Neuron (in vitro differentiated cells): ENCODE data around the gene SLC2A4.
A peak's percentile ranks its signal among the peaks of the same experiment; 100 is the strongest.
"Not testable (repeated sequence)": the region's sequence is repeated elsewhere in the genome, so short reads cannot be mapped to it uniquely, and the experiment has no call there.

Experiments used
- H2AFZ ChIP-seq: one replicate; pipeline ENCODE4 v1.6.1; 2013; ENCODE audit warnings: low read depth, mild to moderate bottlenecking, inconsistent platforms, low read length, moderate library complexity
- H3K27me3 ChIP-seq: one replicate; pipeline ENCODE4 v1.6.1; 2013; ENCODE audit warnings: low read length; ENCODE audit not compliant: insufficient read depth
- H3K36me3 ChIP-seq: one replicate; pipeline ENCODE4 v1.6.1; 2013; ENCODE audit warnings: low read length; ENCODE audit not compliant: insufficient read depth
- H3K4me1 ChIP-seq: one replicate; pipeline ENCODE4 v1.6.1; 2013; ENCODE audit warnings: low read length; ENCODE audit not compliant: insufficient read depth
- H3K4me3 ChIP-seq: 2 replicates; pipeline ENCODE4 v1.5.1; 2013; ENCODE audit warnings: mild to moderate bottlenecking, low read length, moderate library complexity
- H3K9me3 ChIP-seq: one replicate; pipeline ENCODE4 v1.6.1; 2013; ENCODE audit warnings: low read length

Gene SLC2A4

GRCh38 chr17:7240375-7240774 is 41.1 kb upstream of the SLC2A4 start:
- H3K27me3 ChIP-seq = no peaks in the 10 kb centered on the region
- H3K4me1 ChIP-seq = peaks cover 37% of the 10 kb centered on the region
- H3K9me3 ChIP-seq = no peaks in the 10 kb centered on the region
- peak overlapping the region; percentile 80 for H3K4me3 ChIP-seq
- no peak overlapping the region for H2AFZ ChIP-seq
- H3K36me3 ChIP-seq = peaks cover 49% of the 10 kb centered on the region

DNA sequence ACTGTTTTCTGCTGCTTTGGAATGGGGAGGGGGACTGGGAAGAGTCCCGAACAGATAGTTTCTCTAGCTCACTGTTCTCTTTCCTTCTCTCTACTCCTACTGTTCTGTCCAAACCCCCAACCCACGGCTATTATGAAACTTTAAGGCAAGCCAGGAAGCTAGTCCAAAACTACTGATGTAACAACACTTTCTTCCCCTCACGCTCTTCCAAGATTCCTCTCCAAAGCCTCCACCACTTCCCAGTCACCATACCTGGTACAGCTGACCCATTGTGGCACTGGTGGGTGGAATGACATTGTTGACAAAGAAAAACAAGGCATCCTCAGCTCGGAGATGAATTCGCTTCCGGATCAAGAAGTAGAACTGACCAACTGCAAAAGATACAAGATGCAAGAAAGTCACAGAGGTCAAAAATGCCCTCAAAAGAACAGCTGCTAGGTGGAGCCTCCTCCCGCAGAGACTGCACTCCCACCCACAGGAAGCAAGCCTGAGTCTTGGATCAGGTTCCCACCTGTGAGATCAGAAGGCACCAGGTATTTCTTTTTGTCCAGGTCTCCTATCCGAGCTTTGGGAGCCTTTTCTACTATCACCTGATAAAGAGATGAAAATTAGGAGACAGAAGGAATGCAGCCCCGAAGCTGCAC is 40.3 kb upstream of the SLC2A4 start:
- H3K4me1 ChIP-seq = peaks cover 37% of the 10 kb centered on the region
- peaks cover 45% of the 10 kb centered on the region for H3K36me3 ChIP-seq
- peak overlapping the region; percentile 80 for H3K4me3 ChIP-seq
- no peaks in the 10 kb centered on the region for H3K27me3 ChIP-seq
- no peak overlapping the region for H2AFZ ChIP-seq
- H3K9me3 ChIP-seq = no peaks in the 10 kb centered on the region

DNA sequence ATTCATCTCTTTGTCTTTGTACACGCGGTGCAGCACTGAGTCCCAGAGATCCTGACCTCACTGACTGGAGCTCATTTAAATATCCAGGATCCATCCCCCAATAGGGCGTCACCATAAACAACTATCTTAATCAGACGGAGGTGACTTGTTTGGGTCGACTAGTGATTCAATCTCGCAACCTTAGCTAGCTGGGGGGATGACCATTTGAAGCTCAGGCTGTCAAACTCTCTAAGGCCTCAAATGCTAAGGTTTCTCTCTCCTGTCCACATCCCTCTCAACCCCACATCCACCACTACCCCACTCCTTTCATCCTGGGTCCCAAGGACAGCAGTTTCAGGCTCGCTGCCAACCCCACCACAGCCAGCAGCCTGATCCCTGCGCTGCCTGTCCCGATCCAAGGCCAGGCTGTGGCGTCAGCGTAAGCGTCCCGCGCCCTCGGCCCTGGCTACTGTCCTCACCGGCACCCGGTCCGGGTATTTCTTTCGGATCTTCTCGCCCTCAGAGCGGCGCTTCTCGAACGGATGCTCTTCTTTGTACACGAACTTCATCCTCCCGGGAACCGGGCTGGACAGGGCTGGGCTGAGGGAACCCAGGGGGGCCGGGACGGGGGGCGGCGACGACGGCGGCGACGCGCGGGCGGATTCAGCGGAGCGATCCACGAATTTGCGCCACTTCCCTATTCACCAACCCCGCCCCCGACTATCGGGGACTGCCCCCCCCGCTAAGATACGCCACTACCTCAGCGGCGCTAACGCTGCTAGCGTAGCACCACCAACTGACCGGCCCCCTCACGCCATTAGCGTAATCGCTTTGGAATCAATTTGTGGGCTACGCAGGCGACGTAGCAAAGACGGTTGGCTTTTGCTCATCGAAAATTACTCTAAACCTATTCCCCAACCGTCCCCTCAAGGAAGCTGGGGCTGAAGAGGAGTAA is 39.5 kb upstream of the SLC2A4 start, which contains the start of gene GABARAP:
Gene GABARAP (minus strand): TSS at position 667 of the 934 bp plus-strand sequence. CDS start 119 bp downstream, at position 548.
- no peaks in the 10 kb centered on the region for H3K27me3 ChIP-seq
- peaks cover 45% of the 10 kb centered on the region for H3K36me3 ChIP-seq
- peak within 1 kb of the TSS; percentile 60 for H2AFZ ChIP-seq
- H3K9me3 ChIP-seq = no peaks in the 10 kb centered on the region
- peaks cover 32% of the 10 kb centered on the region for H3K4me1 ChIP-seq
- H3K4me3 ChIP-seq = peak within 1 kb of the TSS; percentile 80

DNA sequence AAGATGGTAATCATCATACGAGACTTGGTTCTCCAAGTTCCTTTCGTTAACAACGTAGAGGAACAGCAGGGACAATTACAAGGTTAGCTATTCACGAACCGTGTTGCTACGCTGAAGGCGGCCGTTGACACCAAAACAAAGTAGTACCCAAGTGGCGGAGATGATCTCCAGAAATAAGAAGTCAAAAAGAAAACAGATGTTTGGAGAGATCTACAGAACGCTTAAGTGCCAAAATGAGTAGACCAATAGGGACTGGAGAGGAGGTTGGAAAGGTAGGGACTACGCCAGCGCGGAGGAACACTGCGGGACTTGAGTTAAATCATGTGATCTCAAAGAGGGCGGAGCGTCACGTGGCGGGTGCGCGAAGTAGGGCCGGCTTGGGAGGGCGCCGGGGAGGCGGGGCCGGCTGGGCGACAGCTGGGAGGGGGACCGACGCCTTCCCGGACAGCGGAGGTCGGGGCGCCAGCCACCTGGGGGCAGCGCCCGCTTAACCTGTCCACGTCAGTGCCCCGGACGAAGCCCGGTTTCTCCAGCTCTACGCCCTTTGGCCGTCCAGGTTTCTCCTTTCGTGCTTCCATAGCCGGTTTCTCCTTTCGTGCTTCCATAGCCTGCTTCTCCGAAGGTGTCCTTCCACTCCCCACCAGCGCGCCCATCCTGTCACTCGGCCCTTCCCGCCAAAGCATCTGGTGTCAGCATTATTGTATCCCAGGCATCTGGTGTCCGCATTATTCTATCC is 38.6 kb upstream of the SLC2A4 start:
- Histone ChIP-seq H3K36me3 (peaks cover 44% of the 10 kb centered on the region), H3K4me1 (peaks cover 26% of the 10 kb centered on the region), H3K27me3 (no peaks in the 10 kb centered on the region), H3K4me3 (peak overlapping the region; percentile 80), H2AFZ (peak overlapping the region; percentile 60), H3K9me3 (no peaks in the 10 kb centered on the region)

DNA sequence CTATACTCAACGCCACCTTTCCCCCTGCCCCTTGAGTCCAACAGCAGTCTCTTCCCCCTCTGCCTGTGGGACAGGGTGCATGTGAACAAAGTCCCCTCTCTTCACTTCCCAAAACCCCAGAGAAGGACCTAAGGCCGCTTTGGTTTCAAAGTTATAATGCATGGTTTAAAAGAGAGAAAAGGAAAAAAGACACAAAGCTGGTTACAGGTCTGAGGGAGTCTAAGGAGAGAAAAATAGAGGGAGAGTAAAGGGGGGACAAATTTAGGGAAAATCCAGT is 38.1 kb upstream of the SLC2A4 start:
- H3K36me3 ChIP-seq = peaks cover 44% of the 10 kb centered on the region
- no peaks in the 10 kb centered on the region for H3K27me3 ChIP-seq
- H3K9me3 ChIP-seq = no peaks in the 10 kb centered on the region
- H3K4me1 ChIP-seq = peaks cover 26% of the 10 kb centered on the region
- peak overlapping the region; percentile 80 for H3K4me3 ChIP-seq
- no peak overlapping the region for H2AFZ ChIP-seq

- not testable (repeated sequence) for H3K9me3 ChIP-seq, H2AFZ ChIP-seq, H3K4me3 ChIP-seq, H3K27me3 ChIP-seq
- H3K4me1 ChIP-seq = peaks cover 28% of the 10 kb centered on the region
- H3K36me3 ChIP-seq = peaks cover 44% of the 10 kb centered on the region
Observed at GRCh38 chr17:7243838-7244237, 37.7 kb upstream of the SLC2A4 start.

DNA sequence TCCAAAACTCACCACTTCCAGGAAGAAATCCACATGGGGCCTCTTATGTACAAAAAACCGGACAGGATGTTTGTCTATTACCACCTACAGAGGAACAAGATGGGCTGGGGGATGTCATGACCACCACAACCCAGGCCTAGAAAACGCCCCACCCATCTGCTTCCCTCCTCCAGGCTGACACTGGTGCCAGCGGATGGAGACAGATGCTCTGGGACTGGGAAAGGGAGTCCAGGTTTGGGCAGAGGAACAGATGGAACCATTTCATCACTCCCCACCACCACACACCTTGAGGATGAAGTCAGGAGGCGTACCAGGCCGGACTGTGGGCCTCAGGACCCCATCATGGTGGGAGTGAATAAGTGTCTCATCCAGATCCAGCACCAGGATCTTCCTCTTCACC is 34.7 kb upstream of the SLC2A4 start:
- no peaks in the 10 kb centered on the region for H3K27me3 ChIP-seq
- H2AFZ ChIP-seq = no peak overlapping the region
- H3K9me3 ChIP-seq = no peaks in the 10 kb centered on the region
- H3K4me1 ChIP-seq = peaks cover 24% of the 10 kb centered on the region
- H3K4me3 ChIP-seq = no peak overlapping the region
- peaks cover 27% of the 10 kb centered on the region for H3K36me3 ChIP-seq

DNA sequence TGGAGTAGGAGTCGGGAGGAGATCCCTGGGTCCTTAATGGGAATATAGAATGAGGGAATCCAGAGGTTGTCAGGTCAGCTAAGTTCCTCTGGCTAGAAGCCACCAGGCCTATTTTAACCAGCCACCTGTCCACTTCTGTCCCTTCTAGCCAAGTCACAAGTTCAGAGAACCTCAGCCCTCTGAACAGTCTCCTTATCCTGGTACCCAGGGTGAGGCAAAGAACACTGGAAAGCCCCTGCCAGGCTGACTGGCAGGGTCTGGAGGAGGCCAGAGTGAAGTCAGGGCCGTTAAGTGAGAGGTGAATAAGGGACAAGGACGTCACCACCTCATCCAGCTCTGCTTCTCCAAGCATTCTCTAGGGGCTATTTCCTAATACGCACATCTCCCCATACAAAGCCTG is 32.7 kb upstream of the SLC2A4 start:
- H3K27me3 ChIP-seq = no peaks in the 10 kb centered on the region
- no peak overlapping the region for H2AFZ ChIP-seq
- no peaks in the 10 kb centered on the region for H3K9me3 ChIP-seq
- peaks cover 26% of the 10 kb centered on the region for H3K4me1 ChIP-seq
- H3K4me3 ChIP-seq = no peak overlapping the region
- H3K36me3 ChIP-seq = peaks cover 31% of the 10 kb centered on the region

DNA sequence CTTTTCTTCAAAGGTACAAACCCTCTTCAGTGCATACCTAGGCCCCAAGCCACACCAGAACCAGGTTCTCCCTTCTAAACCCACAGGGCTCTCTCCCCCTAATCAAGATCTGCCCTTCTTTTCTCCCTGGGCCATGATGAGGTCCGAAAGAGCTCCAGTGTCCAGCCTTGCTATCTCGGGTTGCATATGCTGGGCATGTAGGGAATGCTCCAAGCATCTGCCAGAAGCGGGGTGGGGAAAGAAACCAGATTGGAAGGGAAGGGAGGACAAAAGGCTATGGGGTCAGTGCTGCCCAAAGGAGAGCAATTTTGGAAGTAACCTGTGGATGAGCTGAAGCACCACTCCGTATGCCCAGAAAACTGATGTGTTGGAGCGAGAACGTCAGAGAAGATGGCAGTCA is 32.3 kb upstream of the SLC2A4 start:
- Histone ChIP-seq H3K36me3 (peaks cover 31% of the 10 kb centered on the region), H3K9me3 (no peaks in the 10 kb centered on the region), H3K4me3 (no peak overlapping the region), H3K27me3 (no peaks in the 10 kb centered on the region), H2AFZ (no peak overlapping the region), H3K4me1 (peaks cover 26% of the 10 kb centered on the region)

GRCh38 chr17:7249830-7250229 is 31.7 kb upstream of the SLC2A4 start:
- H3K27me3 ChIP-seq = no peaks in the 10 kb centered on the region
- peak overlapping the region; percentile 92 for H3K4me3 ChIP-seq

GRCh38 chr17:7250695-7251627 is 30.6 kb upstream of the SLC2A4 start:
- H3K9me3 ChIP-seq = no peaks in the 10 kb centered on the region
- H3K36me3 ChIP-seq = peaks cover 35% of the 10 kb centered on the region
- peak overlapping the region; percentile 92 for H3K4me3 ChIP-seq
- H2AFZ ChIP-seq = no peak overlapping the region
- H3K27me3 ChIP-seq = no peaks in the 10 kb centered on the region
- peaks cover 26% of the 10 kb centered on the region for H3K4me1 ChIP-seq

More at GRCh38 chr17:7249830-7250229, 31.7 kb upstream of the SLC2A4 start:
- Histone ChIP-seq H3K4me1 (peaks cover 26% of the 10 kb centered on the region), H3K36me3 (peaks cover 31% of the 10 kb centered on the region), H3K9me3 (no peaks in the 10 kb centered on the region), H2AFZ (no peak overlapping the region)

DNA sequence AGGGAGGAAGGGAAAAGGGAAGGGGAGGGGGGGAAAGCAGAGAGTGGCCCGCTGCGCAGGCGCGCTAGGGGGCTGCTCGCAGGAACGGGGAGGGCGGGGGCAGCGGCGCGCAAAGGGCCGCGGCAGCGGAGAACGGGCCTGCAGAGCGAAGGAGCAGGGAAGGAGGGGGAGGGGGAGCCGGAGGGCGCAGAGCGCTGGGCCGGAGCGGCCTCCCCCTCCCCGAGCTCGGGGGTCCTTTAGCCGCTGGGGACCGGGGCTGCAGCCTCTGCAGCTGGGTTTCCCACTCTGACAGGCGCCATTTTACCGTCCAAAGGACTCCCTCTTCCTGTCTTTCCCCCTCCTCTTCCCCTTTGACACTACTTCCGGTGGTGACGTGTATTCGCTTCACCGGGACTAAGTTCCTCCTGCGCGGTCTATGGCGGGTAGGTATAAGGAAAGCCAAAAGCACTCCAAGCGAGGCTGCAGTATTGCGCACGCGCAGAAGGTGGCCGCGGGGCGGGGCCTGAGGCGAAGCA is 29.8 kb upstream of the SLC2A4 start, which contains the start of gene CTDNEP1:
Gene CTDNEP1 (minus strand): TSS at position 74 of the 515 bp plus-strand sequence. CDS start 438 bp downstream, outside the sequence.
- H2AFZ ChIP-seq = peak within 1 kb of the TSS; percentile 47
- H3K4me1 ChIP-seq = peaks cover 26% of the 10 kb centered on the region
- peak within 1 kb of the TSS; percentile 92 for H3K4me3 ChIP-seq
- no peaks in the 10 kb centered on the region for H3K27me3 ChIP-seq
- no peaks in the 10 kb centered on the region for H3K9me3 ChIP-seq
- H3K36me3 ChIP-seq = peaks cover 35% of the 10 kb centered on the region
